HepG2 (cell line): ENCODE measurements around the gene TMEM235. TPM values are rescaled to one million over a fixed set of nuclear protein-coding genes. Genes with fewer than 3 reads are reported as not detected.

Source experiments
- CEBPG ChIP-seq: IDR thresholded peaks from 2 replicates; pipeline ENCODE4 v1.6.1; 2016
- DNMT3B ChIP-seq: conservative IDR thresholded peaks from 2 replicates; pipeline ENCODE4 v1.6.1; 2016; ENCODE audit warnings: missing biosample characterization, control low read depth
- FOSL1 ChIP-seq: sonication (generic); formaldehyde crosslinking; IDR thresholded peaks from 2 replicates; pipeline ENCODE4 v1.9.0; 2021; ENCODE audit warnings: missing genetic modification reagents, borderline replicate concordance
- JDP2 ChIP-seq: sonication (generic); formaldehyde crosslinking; IDR thresholded peaks from 2 replicates; pipeline ENCODE4 v1.8.1; 2022; ENCODE audit warnings: missing genetic modification reagents, borderline replicate concordance
- MBD4 ChIP-seq: IDR thresholded peaks from 2 replicates; pipeline ENCODE4 v1.6.1; 2012; ENCODE audit warnings: low read length, inconsistent platforms, borderline replicate concordance
- MTF2 ChIP-seq: sonication (generic); formaldehyde crosslinking; IDR thresholded peaks from 2 replicates; pipeline ENCODE4 v1.5.0; 2020; ENCODE audit warnings: missing genetic modification reagents, borderline replicate concordance
- NFIC ChIP-seq: IDR thresholded peaks from 2 replicates; pipeline ENCODE4 v1.6.1; 2012; ENCODE audit warnings: mild to moderate bottlenecking, low read length, inconsistent platforms
- NFKB2 ChIP-seq: sonication (generic); formaldehyde crosslinking; IDR thresholded peaks from 2 replicates; pipeline ENCODE4 v1.4.0; 2020; ENCODE audit warnings: missing genetic modification reagents, borderline replicate concordance
- NR2C2 ChIP-seq: sonication (generic); formaldehyde crosslinking; IDR thresholded peaks from 2 replicates; pipeline ENCODE4 v1.4.0; 2020; ENCODE audit warnings: missing genetic modification reagents, mild to moderate bottlenecking, moderate library complexity, borderline replicate concordance
- SAFB2 ChIP-seq: sonication (generic); formaldehyde crosslinking; IDR thresholded peaks from 2 replicates; pipeline ENCODE4 v1.5.1; 2020; ENCODE audit warnings: missing genetic modification reagents, low read depth, mild to moderate bottlenecking, borderline replicate concordance
- SRSF4 ChIP-seq: fragments of 200-400 bp; formaldehyde crosslinking; IDR thresholded peaks from one replicate; pipeline ENCODE4 v1.6.1; 2018; ENCODE audit warnings: mild to moderate bottlenecking, low read depth, low read length, moderate library complexity; ENCODE audit not compliant: poor library complexity, severe bottlenecking
- STAG1 ChIP-seq: sonication (generic); formaldehyde crosslinking; IDR thresholded peaks from 2 replicates; pipeline ENCODE4 v1.4.0; 2020; ENCODE audit warnings: missing genetic modification reagents
- ZNF124 ChIP-seq: sonication (generic); formaldehyde crosslinking; IDR thresholded peaks from 2 replicates; pipeline ENCODE4 v1.4.0; 2020; ENCODE audit warnings: missing genetic modification reagents
- ZNF18 ChIP-seq: sonication (generic); formaldehyde crosslinking; IDR thresholded peaks from 2 replicates; pipeline ENCODE4 v1.8.0; 2022; ENCODE audit warnings: mild to moderate bottlenecking, missing genetic modification reagents; ENCODE audit not compliant: insufficient replicate concordance
- ZNF251 ChIP-seq: sonication (generic); formaldehyde crosslinking; IDR thresholded peaks from 2 replicates; pipeline ENCODE4 v1.9.0; 2021; ENCODE audit warnings: mild to moderate bottlenecking, missing genetic modification reagents
- ZNF33B ChIP-seq: sonication (generic); formaldehyde crosslinking; IDR thresholded peaks from 2 replicates; pipeline ENCODE4 v1.5.1; 2020; ENCODE audit warnings: mild to moderate bottlenecking, missing genetic modification reagents
- ZNF512B ChIP-seq: sonication (generic); formaldehyde crosslinking; IDR thresholded peaks from 2 replicates; pipeline ENCODE4 v1.5.1; 2020; ENCODE audit warnings: missing genetic modification reagents, mild to moderate bottlenecking, borderline replicate concordance
- ZNF552 ChIP-seq: sonication (generic); formaldehyde crosslinking; IDR thresholded peaks from 2 replicates; pipeline ENCODE4 v1.9.0; 2022; ENCODE audit warnings: missing genetic modification reagents, mild to moderate bottlenecking, borderline replicate concordance
- ZNF605 ChIP-seq: sonication (generic); formaldehyde crosslinking; IDR thresholded peaks from 2 replicates; pipeline ENCODE4 v1.8.0; 2022; ENCODE audit warnings: mild to moderate bottlenecking, missing genetic modification reagents
- ZNF639 ChIP-seq: conservative IDR thresholded peaks from 2 replicates; pipeline ENCODE4 v1.6.1; 2018; ENCODE audit warnings: missing genetic modification reagents
- ZNF740 ChIP-seq: sonication (generic); formaldehyde crosslinking; IDR thresholded peaks from 2 replicates; pipeline ENCODE4 v1.4.0; 2020; ENCODE audit warnings: missing genetic modification reagents
- ZNF878 ChIP-seq: sonication (generic); formaldehyde crosslinking; IDR thresholded peaks from 2 replicates; pipeline ENCODE4 v1.8.1; 2023; ENCODE audit warnings: mild to moderate bottlenecking, missing genetic modification reagents, moderate library complexity
- polyA plus RNA-seq, 8 experiments: library from polyadenylated mRNA; depleted of rRNA in 3 of 8; stranded (reverse) in 7 of 8; unstranded in 1 of 8; fragments of >200 nt; fragmentation: Illumina TruSeq in 4 of 8; extraction: Trizol in 4 of 8; gene quantifications; 2 replicates each; pipeline versions ENCODE4 v1.2.1 to v1.2.3, GENCODE V29; 2011 to 2016; ENCODE audit warnings: low read depth in 4 of 8, missing spikeins in 1 of 8, mixed read lengths in 1 of 8; ENCODE audit not compliant: insufficient read depth in 1 of 8
- total RNA-seq, 5 experiments: library from RNA; depleted of rRNA; stranded (reverse); fragments of >200 nt; fragmentation: Illumina TruSeq; extraction: Trizol; gene quantifications; 2 replicates each; pipeline ENCODE4 v1.2.3, GENCODE V29; 2016; ENCODE audit warnings: low read depth in 1 of 5

The TMEM235 gene
- total and polyA plus RNA-seq, 2 of the 13 experiments (the other 11 are each of a cell fraction or from before 2014, with no cell fraction given): not detected

- 0 out of 2 replicates have a peak, but pooled peaks have one; percentile 36 for TF ChIP-seq ZNF639
- 0 out of 2 replicates have a peak, but pooled peaks have one; percentile 37 for TF ChIP-seq NFKB2 (CRISPR knock-in tag)
- no peak for TF ChIP-seq SRSF4
- TF ChIP-seq ZNF878 (CRISPR knock-in tag): peak; percentile 82
- no peak for TF ChIP-seq ZNF512B
- no peak for TF ChIP-seq ZNF740 (CRISPR knock-in tag)
- TF ChIP-seq STAG1: no peak
- TF ChIP-seq MBD4: no peak
- no peak for TF ChIP-seq MTF2 (CRISPR knock-in tag)
- TF ChIP-seq ZNF33B (CRISPR knock-in tag): peak; percentile 84
- peak; percentile 31; the same call in 1 of the 2 replicates for TF ChIP-seq ZNF605 (CRISPR knock-in tag)
- TF ChIP-seq CEBPG: peak; percentile 48; the same call in 1 of the 2 replicates
- no peak for TF ChIP-seq FOSL1 (CRISPR knock-in tag)
- TF ChIP-seq ZNF552: no peak
- no peak for TF ChIP-seq NFIC
- TF ChIP-seq SAFB2: peak; percentile 61; the same call in 1 of the 2 replicates
- TF ChIP-seq ZNF124 (CRISPR knock-in tag): peak; percentile 47; the same call in 1 of the 2 replicates
- TF ChIP-seq JDP2 (CRISPR knock-in tag): no peak
- 0 out of 2 replicates have a peak, but pooled peaks have one; percentile 36 for TF ChIP-seq ZNF251
- TF ChIP-seq DNMT3B (CRISPR knock-in tag): peak; percentile 34; the same call in 1 of the 2 replicates
- TF ChIP-seq NR2C2: peak; percentile 75
- TF ChIP-seq ZNF18 (CRISPR knock-in tag): peak; percentile 22
These were observed 10.0 kb downstream of the TMEM235 start (continued) for GRCh38 chr17:78241277-78242023.
